SJSA1 (cell line): Measurements from ENCODE around the gene ADCY9. TPM values are rescaled to one million over a fixed set of nuclear protein-coding genes. Genes with fewer than 3 reads are reported as not detected.
"Not testable (repeated sequence)": the region's sequence is repeated elsewhere in the genome, so short reads cannot be mapped to it uniquely, and the experiment has no call there.

ENCODE experiments used
- DNase-seq, 2 experiments: peaks; one replicate each; pipeline ENCODE4 v3.0.0-alpha.2; 2015 to 2020; ENCODE audit warnings: low spot score in 2 of 2, low read depth in 1 of 2
- H3K27ac ChIP-seq: fragments of 250-450 bp; sonication (Bioruptor Pico); 2 replicates; pipeline ENCODE4 v1.5.1; 2020; ENCODE audit warnings: mild to moderate bottlenecking, moderate library complexity
- H3K27me3 ChIP-seq: fragments of 250-450 bp; sonication (Bioruptor Pico); replicated peaks from 2 replicates; pipeline ENCODE4 v1.5.1; 2020; ENCODE audit warnings: mild to moderate bottlenecking, moderate library complexity
- H3K36me3 ChIP-seq: fragments of 250-450 bp; sonication (Bioruptor Pico); 2 replicates; pipeline ENCODE4 v1.5.1; 2020; ENCODE audit warnings: mild to moderate bottlenecking
- H3K4me1 ChIP-seq: fragments of 250-450 bp; sonication (Bioruptor Pico); replicated peaks from 2 replicates; pipeline ENCODE4 v1.6.1; 2021; ENCODE audit warnings: mild to moderate bottlenecking
- H3K4me3 ChIP-seq: fragments of 250-450 bp; sonication (Bioruptor Pico); 2 replicates; pipeline ENCODE4 v1.5.1; 2020; ENCODE audit warnings: mild to moderate bottlenecking
- H3K9me3 ChIP-seq: fragments of 250-450 bp; sonication (Bioruptor Pico); replicated peaks from 2 replicates; pipeline ENCODE4 v1.5.1; 2020; ENCODE audit warnings: mild to moderate bottlenecking
- total RNA-seq: library from RNA; depleted of rRNA; stranded (reverse); fragments of >200 nt; shearing (Covaris generic); gene quantifications from 2 replicates; pipeline ENCODE4 v1.2.3, GENCODE V29; 2014; rRNA removed

The ADCY9 gene
- total RNA-seq, 1 experiment from 2014 or later, result 29.8 TPM

DNA sequence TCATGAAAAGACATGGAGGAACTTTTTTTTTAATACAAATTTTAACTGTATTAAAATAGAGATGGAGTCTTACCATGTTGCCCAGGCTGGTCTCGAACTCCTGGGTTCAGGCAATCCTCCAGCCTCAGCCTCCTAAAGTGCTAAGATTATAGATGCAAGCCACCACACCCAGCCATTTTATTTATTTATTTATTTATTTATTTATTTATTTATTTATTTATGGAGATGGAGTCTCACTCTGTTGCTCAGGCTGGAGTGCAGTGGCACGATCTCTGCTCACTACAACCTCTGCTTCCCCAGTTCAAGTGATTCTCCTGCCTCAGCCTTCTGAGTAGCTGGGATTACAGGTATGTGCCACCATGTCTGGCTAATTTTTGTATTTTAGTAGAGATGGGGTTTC, 189.1 kb downstream of the ADCY9 start:
- not testable (repeated sequence) for H3K4me3 ChIP-seq, H3K4me1 ChIP-seq, DNase-seq, H3K27ac ChIP-seq, H3K27me3 ChIP-seq, H3K9me3 ChIP-seq, H3K36me3 ChIP-seq

DNA sequence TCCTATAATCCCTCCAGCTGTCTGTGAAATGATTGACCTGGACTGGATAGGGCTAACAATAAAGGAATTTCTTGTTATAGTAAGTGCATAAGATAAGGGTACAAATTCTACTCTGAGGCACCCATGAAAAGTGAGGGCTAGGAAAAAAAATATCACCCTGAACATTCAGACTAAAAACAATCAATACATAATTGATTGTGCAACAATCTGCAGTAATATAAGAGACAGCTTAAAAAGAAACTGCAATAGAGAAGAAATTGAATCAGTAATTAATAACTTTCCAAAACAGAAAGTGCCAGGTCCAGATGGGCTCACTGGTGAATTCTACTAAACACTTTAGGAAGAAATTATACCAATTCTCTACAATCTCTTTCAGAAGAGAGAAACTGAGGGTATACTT, 191.5 kb downstream of the ADCY9 start:
- DNase-seq, result no peak
- Histone ChIP-seq H3K4me3 (no peak overlapping the region), H3K36me3 (no peaks in the 10 kb centered on the region), H3K9me3 (0 out of 2 replicates have a peak, but pooled peaks cover 2% of the 10 kb centered on the region), H3K27me3 (no peaks in the 10 kb centered on the region), H3K27ac (no peak overlapping the region), H3K4me1 (no peaks in the 10 kb centered on the region)

DNA sequence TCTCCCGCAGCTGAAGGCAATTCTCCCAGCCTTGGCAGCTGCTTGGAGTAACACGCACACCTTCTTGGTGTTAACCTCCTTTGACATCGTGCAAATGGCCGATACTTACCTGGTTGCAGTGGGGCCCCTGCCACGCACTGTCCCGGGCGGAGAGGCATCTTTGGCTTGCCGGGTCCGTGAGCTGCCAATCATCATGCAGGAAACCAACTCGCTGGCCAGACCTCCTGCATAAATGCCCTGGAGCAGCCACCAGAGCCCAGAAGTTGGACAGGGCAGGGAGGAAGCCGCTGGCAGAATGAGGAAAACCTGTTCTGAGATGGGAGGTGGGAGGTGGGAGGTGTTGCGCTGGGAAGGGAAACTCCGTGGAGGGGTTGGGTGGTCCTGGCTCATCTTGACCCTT, 194.0 kb downstream of the ADCY9 start:
- Histone ChIP-seq H3K27me3 (no peaks in the 10 kb centered on the region), H3K4me1 (no peaks in the 10 kb centered on the region), H3K36me3 (no peaks in the 10 kb centered on the region), H3K4me3 (no peak overlapping the region), H3K9me3 (0 out of 2 replicates have a peak, but pooled peaks cover 6% of the 10 kb centered on the region), H3K27ac (no peak overlapping the region)
- DNase-seq, result no peak

DNA sequence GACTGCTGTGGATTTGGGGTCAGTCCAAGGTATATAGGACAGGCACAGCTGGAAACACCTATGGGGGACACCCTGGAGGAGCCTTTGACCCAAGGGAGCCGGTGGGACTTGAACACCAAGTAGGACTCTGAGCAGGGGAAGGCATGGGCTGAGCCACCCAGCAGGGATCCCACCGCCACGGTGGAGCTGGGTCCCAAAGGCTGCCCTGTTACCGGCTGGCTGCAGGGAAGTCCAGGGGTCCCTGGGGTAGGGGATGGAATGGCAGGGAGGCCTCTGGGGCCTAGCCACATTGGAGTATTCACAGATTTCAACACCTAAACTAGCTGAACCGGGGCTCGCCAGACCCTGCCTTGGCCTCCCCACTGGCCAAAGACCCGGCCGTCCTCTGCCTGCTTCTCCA, 196.0 kb downstream of the ADCY9 start:
- no peaks in the 10 kb centered on the region for H3K4me1 ChIP-seq
- H3K27me3 ChIP-seq, result no peaks in the 10 kb centered on the region
- 0 out of 2 replicates have a peak, but pooled peaks cover 10% of the 10 kb centered on the region for H3K9me3 ChIP-seq
- H3K27ac ChIP-seq, result no peak overlapping the region
- no peak overlapping the region for H3K4me3 ChIP-seq
- H3K36me3 ChIP-seq, result no peaks in the 10 kb centered on the region
- DNase-seq, result no peak

DNA sequence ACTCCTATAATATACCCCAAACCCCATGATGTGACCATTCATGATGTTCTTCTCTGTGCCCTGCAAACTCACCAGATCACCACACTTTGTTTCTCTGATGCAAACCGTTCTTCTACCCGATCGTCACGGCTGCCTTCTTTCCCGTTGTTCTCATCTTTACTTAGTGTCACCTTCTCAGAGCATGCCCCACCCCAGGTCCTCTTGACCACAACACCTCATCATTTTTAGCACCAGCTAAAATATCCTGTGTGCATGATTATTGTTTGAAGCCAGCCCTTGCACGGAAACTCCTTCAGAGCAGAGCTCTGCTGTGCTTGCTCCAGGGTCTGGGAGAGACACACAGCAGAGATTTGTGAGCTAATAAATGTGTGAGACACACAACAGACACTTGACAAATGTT, 196.8 kb downstream of the ADCY9 start:
- H3K27ac ChIP-seq, result no peak overlapping the region
- no peaks in the 10 kb centered on the region for H3K27me3 ChIP-seq
- H3K9me3 ChIP-seq, result 0 out of 2 replicates have a peak, but pooled peaks cover 10% of the 10 kb centered on the region
- no peak overlapping the region for H3K4me3 ChIP-seq
- no peak for DNase-seq
- no peaks in the 10 kb centered on the region for H3K4me1 ChIP-seq
- H3K36me3 ChIP-seq, result no peaks in the 10 kb centered on the region

DNA sequence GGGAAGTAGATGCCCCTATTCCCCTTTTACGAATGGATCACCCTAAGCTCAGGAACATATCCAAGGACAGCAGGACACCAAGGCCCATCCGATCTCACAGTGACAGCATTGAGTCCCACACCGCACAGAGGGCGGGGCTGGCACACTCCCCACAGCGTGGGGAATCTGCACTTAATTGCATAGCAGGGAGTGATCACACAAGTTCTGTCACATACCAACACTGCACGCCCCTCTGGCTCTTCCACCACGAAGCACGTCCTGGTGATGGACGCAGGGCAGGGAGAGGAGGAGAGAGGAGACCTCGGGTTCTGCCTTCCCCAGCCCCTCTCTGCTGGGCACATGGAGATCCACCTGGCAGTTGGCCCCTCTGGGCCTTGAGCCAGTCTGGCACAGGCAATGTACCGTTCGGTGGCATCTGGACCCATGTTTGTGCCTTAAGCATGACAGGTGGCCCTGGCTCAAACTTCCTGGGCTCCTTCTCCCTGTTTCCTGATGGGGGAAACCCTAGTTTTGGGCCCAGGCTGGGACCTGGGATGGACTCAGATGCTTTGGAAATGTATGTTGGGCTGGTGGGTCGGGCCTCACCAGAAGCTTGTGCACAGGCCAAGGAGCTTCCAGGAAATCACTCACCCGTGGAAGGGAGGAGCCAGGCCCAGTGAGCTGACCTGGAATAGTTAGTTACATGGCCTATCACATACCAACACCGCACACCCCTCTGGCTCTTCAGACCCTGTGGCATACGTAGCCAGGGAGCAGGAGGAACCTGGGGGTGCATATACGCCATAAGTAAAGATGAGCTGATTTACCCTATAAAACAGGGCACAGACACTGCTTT, 200.6 kb downstream of the ADCY9 start:
- no peak for DNase-seq
- no peak overlapping the region for H3K4me3 ChIP-seq
- 0 out of 2 replicates have a peak, but pooled peaks cover 10% of the 10 kb centered on the region for H3K9me3 ChIP-seq
- H3K36me3 ChIP-seq, result no peaks in the 10 kb centered on the region
- H3K27ac ChIP-seq, result no peak overlapping the region
- H3K4me1 ChIP-seq, result no peaks in the 10 kb centered on the region
- no peaks in the 10 kb centered on the region for H3K27me3 ChIP-seq

DNA sequence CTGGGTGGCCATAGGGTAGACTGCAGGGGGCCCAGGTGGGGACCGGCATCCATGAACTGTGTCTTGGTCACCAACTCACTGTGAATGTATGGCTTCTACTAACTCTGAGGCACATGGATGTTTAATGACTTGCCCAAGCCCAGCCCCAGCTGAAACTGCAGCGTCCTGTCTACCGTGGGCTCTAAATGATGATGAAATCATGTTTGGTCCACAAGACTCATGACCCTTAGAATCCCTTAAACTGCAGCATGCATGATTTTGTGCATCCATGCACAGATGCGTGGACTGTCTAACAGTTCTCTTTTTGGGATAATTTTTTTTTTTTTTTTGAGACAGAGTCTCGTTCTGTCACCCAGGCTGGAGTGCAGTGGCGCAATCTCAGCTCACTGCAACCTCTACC, 203.3 kb downstream of the ADCY9 start:
- H3K27ac ChIP-seq, result no peak overlapping the region
- no peak for DNase-seq
- no peak overlapping the region for H3K4me3 ChIP-seq
- H3K36me3 ChIP-seq, result no peaks in the 10 kb centered on the region
- H3K9me3 ChIP-seq, result 0 out of 2 replicates have a peak, but pooled peaks cover 4% of the 10 kb centered on the region
- H3K4me1 ChIP-seq, result no peaks in the 10 kb centered on the region
- no peaks in the 10 kb centered on the region for H3K27me3 ChIP-seq

Other genes with a start within 250 kb of the ADCY9 start
- gene CREBBP, start 235.7 kb downstream of the ADCY9 start, total RNA-seq, result 6.4 and 16.8 TPM in 2 replicates
- 0.05 and 0.31 TPM in 2 replicates for gene SRL, start 125.6 kb upstream of the ADCY9 start, total RNA-seq
- gene TFAP4, start 156.6 kb upstream of the ADCY9 start, total RNA-seq, result 2.9 and 7.1 TPM in 2 replicates
- 0.13 and 0.71 TPM in 2 replicates for gene GLIS2, start 199.6 kb upstream of the ADCY9 start, total RNA-seq
- gene PAM16, start 234.9 kb upstream of the ADCY9 start, total RNA-seq, result 86.4 and 125 TPM in 2 replicates